H4 (cell line): ENCODE measurements around the gene BACH2. TPM values are rescaled to one million over a fixed set of nuclear protein-coding genes. Genes with fewer than 3 reads are reported as not detected.
A peak's percentile ranks its signal among the peaks of the same experiment; 100 is the strongest.
"Not testable (repeated sequence)": the region's sequence is repeated elsewhere in the genome, so short reads cannot be mapped to it uniquely, and the experiment has no call there.

Source experiments
- DNase-seq: peaks from one replicate; pipeline ENCODE4 v3.0.0-alpha.2; 2015; ENCODE audit warnings: low spot score
- total RNA-seq: library from RNA; depleted of rRNA; stranded (reverse); fragments of >200 nt; shearing (Covaris generic); gene quantifications from 2 replicates; pipeline ENCODE4 v1.2.3, GENCODE V29; 2014

The BACH2 gene
- total RNA-seq, 1 experiment from 2014 or later, result 0.31 TPM

DNA sequence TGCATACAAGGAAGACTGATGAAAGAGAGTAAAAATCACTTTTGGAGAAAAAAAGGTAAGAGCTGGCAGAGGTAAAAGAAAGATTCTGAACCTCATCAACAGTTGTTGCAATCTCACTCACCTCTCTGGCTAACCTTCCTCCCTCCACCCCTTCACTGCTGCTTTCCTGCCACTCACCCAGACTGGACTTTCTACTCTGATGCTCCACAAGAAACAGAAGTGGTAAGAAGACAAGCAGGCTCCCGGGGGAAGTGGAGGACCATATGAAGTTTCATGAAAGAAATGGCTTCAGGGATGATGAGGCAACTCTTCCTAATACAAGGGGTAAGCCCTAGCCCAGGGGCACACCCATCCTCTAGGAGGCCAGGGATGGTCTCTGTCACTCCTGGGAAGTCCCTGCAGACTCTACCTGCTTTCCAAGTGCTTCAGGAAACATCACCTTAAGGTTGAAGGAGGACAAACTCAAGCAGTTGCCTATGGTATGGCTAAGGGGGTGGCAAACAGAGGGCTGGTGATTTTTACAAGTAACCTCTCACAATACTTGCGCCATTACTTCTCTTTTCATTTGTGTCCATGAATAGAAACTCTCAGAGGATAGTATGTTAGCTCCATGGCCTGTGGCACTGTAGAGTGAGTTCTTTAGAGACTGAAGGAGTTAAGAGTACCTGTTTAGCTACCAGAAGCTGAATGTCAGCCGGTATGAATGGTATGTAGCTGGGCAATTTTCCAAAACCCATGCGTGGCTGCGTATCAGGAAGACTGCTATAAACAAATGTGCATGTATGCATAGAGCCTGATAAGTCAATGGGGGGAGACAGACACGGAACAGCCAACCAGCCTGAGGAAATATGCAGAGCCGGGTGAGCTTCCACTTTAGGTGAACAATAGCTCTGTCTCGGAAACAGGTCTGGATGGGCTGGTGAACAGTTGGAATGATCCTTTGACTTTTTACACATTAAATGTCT lies 112.0 kb downstream of the BACH2 start:
- DNase-seq, result peak; percentile 42

DNA sequence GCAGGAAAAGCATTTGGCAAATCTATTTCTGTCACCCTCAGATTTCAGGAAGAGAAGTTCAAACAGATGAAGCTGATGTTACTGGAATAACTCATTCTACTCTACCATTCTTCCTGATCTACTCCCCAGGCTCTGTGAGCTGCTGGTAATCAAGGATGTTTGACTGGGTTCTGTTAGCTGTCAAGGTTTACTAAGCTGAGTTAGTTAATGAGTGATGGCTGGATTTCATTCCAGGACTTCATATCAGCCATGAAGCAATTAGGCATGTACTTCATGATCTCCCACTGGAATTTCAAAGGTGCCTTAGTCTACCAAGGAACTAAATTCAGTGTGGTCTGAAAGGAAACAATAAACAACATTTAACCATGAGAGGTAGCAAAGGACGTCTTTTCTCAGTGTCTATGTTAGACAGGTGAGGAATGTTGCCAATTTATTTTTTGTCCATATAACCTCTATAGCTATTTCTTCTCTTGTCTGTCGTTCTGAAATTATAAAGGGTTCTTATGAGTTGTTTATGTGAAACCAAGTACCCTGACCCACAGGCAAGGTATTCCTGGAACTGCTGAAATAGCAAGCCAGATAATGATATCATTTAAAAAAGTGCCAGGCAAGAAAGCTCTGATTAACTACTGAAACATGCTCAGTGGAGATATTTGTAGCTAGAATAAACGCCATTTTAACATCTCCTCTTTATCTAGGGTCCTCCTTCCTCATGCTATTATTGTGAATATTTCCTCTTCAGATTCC lies 112.9 kb downstream of the BACH2 start:
- no peak for DNase-seq

DNA sequence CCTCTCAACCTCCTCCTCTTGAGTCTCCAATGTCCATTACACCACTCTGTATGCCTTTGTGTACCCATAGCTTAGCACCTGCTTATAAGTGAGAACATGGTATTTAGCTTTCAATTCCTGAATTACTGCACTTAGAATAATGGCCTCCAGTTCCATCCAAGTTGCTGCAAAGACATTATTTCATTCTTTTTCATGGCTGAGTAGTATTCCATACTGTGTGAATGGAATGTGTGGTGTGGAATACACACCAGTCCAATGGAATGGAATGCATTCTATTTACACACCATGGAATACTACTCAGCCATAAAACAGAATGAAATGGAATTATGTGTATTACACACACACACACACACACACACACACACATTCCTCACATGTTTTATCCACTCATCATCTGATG lies 116.1 kb downstream of the BACH2 start:
- no peak for DNase-seq

DNA sequence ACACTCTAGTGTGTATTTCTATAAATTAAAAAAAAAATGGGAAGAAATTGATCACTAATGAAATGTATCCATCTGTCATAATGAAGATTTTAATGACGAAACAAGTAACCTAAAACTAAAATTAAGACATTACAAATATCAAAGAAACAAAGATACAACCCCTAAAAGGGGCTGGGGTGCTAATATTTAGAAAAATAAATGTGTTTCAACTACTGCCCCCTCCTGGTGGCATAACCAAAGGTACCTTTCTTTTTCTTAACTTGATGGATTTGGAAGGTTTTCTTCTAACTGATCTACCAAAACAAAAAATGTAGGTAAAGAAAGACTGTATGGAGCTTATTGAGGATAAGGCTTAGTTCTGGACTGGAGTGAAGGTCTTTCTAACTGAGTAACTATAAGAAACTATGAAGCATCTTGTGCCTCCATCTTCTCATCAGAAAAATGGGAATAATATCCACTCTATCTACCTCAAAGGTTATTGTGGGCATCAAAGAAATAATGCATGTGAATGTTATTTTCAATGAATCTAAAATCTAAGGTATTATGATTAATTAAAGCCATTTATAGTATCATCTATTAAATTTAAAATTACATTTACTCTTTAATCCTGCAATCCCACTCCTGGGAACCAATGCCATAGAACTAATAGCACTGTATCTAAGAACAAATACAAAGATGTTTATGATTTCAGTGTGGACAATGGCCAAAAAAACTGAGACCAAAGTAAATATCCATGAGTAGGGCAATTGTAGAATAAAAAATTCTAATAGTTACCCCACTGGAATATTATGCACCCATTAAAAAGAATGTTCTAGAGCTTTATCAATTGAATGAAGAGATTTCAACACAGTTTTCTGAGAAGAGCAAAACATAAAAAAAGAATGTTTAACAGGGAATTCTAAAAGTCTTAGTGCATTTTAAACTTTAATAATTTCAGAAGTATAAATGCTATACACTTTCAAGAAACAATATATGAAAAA lies 117.2 kb downstream of the BACH2 start:
- DNase-seq, result no peak

DNA sequence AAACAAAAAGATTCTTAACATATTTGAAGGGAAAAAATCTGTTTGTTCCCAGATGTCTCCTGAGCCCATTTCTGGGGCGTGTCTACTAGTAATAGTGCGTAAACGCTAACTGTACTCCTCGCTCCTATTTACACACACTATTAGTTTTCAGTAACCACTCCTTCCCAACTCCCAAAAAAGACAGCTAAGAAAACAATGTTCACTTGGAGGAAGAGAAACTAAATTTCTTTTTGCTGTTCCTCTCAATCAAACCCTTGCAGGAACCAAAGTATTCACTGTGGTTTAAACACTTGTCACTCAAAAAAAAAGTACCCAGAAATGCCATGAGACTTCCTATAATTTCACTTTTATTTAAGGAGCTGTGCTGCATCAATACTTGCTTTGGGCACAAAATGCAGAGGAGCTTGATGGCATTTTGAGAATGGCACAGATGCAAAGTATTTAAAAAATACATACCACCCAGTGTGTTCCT lies 118.2 kb downstream of the BACH2 start:
- DNase-seq, result no peak

DNA sequence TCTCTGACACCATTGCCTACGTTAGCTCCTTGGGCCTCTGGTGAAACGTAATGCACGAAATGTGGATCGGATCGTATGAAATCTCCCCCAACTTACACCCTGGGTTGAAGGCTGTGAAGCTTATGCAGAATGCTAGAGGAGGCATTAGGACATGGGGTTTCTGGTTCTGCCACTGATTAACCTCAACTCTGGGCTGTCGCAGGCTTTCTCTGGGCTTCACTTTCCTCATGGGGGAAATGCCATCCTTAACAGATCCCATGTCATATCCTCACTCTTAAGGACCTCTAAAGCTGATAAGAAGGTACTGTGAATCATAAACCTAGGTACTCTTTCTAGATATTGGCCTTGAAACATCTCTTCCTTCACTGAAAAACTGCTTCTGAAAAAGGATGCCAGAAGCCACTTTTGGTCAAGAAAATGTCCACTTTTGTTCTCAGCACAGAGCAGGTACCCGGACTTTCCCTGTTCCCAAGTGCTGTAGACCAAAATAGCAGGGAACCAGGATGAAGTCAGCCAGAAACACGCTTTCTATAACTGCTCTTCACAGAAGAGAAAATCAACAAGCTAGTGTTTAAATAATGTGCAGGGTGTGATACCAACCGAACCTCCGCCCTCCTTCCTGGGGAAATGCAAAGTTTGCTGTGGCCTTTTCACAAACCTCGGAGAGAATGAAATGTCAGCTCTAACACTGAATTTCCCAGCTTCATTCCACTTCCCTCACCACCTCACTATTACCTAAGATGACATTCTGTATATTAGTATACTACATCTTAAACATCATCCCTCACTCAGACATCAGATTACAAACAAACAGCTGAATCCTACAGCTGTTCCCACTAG lies 118.9 kb downstream of the BACH2 start:
- DNase-seq, result no peak

DNA sequence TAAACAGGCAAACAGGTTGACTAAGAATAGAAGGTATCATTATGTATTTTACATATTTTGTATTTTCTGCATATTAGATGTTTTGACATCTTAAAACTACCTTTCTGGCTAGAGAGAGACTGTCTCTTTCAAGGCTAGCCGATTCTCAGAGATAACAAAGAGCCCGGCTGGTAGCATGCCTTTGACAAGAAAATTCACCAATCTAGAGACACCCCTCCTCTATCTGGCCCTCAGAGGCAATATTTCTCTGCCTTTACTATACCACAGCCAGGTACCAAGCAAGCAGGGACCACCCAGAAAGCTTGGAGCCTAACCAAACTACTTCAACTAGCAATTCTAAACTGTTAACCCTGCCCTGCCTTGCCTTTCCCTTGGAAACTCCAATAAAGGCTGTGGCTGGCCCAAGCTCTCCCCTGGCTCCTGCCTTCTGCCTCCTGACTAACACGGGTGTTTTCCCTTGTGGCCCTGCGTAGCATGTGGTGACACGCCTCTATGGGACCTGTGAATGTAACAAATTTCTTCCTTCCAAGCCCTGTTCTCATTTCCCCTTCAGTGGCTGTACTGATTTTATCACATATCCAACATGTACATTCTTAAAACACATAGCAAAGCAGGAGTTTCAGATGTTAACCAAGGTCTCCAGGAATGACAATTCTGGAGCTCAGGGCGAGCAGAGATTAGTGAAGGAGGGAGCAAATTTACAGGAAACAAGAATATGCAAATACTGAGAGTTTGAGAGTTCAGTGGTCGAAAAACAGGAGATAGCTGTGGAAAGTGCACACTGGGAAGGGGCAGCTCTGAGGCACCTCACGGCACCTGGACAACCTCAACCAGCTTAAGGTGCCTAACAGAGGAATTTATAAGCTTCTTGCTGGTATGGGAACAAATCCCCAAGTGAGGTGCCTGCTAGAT lies 120.8 kb downstream of the BACH2 start:
- no peak for DNase-seq

DNA sequence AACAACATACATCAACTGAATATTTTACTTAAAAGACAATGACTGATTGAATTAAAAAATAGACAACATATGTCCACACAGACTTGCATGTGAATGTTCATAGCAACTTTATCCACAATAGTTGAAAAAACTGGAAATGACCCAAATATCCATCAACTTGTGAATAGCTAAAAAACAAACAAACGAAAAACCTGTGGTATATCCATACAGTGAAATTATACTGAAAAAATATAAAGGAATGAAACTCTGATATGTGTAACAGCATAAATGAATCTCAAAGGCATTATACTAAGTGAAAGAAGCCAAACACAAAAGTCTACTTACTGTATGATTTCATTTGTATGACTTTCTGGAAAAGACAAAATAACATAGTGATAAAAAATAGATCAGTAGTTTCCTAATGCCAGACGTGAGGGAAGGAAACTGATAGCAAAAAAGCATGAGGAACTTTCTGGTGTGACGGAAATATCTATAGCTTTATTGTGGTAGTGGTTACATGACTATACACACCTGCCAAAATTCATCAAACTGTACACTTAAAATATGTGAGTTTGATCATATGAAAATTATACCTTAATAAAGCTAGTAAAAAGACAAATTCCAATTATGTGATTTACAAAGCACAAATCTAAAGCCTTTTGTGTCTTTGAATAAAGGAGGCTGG lies 123.2 kb downstream of the BACH2 start:
- no peak for DNase-seq

DNA sequence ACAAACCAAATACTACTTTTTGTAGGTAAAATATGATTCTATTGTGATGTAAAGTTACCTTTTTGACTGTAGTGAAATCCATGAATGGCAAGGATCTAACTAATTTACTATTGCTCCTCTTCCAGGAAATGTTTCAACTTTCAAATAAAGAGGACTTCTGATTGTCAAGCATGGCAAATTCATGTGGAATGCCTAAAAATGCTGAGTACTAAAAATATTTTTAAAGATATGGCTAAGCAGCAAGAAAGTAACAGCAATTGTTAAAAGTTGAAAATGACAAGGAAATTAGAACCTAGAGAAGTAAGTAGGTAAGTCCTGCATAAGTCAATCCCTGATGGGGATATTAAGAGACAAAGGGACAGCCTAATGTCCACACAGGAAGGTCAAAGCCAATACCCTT lies 126.0 kb downstream of the BACH2 start:
- DNase-seq, result no peak

DNA sequence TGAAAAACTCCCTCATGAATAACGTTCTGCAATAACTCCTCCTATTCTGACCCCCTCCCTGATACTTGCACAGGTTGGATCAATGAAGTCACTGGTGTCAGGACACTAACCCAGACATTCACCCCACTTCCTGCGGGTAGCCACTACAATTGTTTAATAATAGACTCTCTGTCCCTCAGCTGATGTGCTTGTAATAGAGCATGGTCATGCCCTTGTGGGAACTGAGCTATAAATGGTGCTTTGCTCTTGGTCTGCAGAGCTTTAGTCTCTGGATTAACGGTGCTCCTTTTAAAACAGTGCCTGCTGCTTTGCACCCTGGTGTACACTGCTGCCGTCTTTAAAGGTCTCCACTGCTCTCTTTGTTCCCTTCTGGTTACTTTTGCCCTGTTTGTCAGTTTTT lies 127.3 kb downstream of the BACH2 start:
- DNase-seq, result no peak

DNA sequence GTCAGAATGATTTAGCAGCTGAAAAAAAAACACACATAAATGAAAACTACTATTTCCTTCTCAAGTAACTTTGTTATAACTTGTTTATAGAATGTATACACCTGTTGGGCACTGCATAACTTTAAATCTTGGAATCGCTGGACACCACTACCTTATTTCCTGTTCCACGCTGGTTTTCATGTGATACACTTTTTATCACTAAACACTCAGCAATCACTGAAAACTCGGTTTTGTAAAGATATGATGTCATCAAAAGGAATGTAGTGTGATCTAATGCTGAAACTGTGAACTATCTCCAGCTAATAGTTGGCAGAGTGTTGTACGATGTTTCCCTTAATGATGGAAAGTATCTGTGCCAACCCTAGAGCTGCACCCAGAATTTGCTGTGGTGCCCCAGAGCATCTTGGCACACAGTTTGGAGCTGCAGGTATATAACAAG lies 127.9 kb downstream of the BACH2 start:
- no peak for DNase-seq

DNA sequence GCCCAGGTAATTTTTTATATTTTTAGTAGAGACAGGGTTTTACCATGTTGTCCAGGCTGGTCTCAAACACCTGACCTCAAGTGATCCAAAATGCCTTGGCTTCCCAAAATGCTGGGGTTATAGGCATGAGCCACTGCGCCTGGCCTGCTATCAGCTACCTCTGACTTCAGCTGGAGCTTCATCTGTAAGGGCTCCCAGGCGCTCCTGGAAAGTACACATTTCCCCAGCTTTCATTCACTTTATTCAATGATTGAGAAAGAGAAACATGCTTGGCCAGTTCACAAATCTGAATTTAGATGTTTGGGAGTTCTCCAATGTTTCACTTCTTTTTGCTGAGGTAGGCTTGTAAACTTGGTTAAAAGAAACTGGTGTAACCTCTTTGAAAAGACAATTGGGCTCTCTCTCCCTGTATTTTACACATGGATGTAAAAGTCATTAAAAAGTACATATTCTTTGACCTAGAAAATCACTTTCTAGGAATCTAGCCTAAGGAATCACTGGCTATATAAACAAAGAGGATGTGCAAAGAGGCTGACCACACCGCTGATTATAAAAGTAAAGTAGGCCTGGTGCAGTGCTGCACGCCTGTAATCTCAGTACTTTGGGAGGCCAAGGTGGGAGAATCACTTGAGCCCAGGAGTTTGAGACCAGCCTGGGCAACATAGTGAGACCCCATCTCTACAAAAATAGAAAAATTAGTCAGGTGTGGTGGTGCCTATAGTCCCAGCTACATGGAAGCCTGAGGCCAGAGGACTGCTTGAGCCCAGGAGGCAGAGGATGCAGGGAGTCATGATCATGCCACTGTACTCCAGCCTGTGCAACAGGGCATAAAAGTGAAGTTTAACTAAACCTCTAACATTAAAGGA lies 128.9 kb downstream of the BACH2 start:
- no peak for DNase-seq

DNA sequence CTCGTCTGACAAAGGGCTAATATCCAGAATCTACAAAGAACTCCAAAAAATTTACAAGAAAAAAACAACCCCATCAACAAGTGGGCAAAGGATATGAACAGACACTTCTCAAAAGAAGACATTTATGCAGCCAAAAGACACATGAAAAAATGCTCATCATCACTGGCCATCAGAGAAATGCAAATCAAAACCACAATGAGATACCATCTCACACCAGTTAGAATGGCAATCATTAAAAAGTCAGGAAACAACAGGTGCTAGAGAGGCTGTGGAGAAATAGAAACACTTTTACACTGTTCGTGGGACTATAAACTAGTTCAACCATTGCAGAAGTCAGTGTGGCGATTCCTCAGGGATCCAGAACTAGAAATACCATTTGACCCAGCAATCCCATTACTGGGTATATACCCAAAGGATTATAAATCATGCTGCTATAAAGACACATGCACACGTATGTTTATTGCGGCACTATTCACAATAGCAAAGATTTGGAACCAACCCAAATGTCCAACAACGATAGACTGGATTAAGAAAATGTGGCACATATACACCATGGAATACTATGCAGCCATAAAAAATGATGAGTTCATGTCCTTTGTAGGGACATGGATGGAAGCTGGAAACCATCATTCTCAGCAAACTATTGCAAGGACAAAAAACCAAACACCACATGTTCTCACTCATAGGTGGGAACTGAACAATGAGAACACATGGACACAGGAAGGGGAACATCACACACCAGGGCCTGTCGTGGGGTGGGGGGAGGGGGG lies 130.3 kb downstream of the BACH2 start:
- not testable (repeated sequence) for DNase-seq

DNA sequence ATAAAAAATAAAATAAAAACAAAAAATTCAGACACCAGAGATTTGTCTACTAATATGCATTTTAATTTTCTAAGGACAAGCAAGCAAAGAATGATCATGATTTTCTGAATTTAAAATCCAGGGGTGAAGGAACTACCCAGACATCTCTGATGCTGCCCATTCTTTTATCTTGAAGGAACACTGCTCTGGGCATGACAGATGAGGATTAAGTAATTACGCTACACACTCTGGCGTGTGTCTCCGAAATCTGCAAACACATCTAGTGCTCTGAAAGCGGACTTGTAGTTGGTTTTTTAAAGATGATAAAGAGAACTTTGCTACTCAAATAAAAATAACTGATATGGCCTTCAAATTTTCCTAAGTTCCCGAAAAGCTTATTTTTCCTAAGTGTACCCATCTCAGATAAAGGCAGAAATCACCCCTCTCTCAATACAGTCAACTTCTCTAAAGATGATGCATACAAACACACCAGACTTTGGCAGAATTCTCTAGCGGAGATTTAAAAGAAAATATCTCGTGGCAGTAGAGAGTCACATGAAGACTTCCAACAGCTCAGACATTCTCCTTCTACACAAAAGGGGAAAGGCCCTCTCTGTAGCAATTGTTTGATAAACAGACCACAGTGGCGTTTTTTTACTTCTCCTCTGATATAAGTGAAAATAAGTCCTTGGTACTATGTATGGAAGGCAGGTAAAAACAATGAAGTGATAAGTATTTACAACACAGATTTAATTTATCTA lies 133.8 kb downstream of the BACH2 start:
- DNase-seq, result no peak

DNA sequence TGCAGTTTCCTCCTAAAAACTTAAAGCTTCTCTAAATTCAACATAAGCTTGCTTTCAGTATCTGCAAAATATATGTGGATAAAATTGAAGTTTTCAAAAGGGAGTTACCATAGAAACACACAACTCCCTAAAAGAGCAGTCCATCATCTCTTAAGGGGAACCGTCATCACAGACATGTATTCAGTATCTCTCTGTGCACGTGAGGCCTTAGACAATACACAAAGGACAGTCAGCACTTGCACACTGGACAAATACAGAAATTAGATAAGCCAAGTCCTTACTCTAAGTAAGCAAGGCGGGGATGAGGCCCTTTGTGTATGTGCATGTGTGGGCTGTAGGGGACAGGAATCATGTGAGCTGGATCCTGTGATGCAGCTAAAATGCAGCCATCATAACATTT lies 136.6 kb downstream of the BACH2 start:
- no peak for DNase-seq

DNA sequence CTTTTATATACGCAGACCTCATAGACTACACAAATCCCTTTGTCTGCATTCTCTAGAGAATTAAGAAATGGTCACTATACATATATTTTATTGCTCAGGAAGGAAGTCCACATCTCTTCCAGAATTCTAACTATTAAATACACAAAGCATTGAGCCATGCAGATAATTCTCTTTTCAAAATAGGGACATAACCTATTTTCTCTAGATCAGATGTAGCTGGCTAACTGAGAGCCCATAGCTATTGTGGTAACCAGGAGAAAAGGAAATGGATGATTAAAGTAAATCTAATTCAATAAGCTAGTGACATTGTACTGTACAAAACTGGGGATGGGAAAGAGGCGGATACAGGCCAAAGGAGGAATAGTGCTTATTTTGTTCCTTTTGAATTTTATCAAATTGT lies 137.2 kb downstream of the BACH2 start:
- DNase-seq, result no peak
